Measurements from ENCODE around the gene TUBGCP2. TPM values are rescaled to one million over a fixed set of nuclear protein-coding genes. Genes with fewer than 3 reads are reported as not detected.

The TUBGCP2 gene
- total RNA-seq, 2 experiments from 2014 or later = 53.3 to 57.8 TPM

GRCh38 chr10:133318494-133319127, 9.9 kb upstream of the TUBGCP2 start:
- peak; percentile 72 for DNase-seq
- Mint-ChIP-seq H3K36me3 (no peaks in the 10 kb centered on the region), H3K4me1 (peaks cover 6% of the 10 kb centered on the region), H3K27ac (no peak overlapping the region), H3K27me3 (peaks cover 12% of the 10 kb centered on the region), H3K9me3 (no peaks in the 10 kb centered on the region), H3K4me3 (peak overlapping the region; percentile 48)

GRCh38 chr10:133316732-133317131, 8.1 kb upstream of the TUBGCP2 start:
- Mint-ChIP-seq H3K27me3 (peaks cover 12% of the 10 kb centered on the region), H3K4me3 (no peak overlapping the region), H3K9me3 (no peaks in the 10 kb centered on the region)

GRCh38 chr10:133316266-133316665, 7.6 kb upstream of the TUBGCP2 start:
- Mint-ChIP-seq H3K36me3 (peaks cover 3% of the 10 kb centered on the region), H3K27ac (no peak overlapping the region), H3K27me3 (peaks cover 12% of the 10 kb centered on the region), H3K9me3 (no peaks in the 10 kb centered on the region), H3K4me3 (no peak overlapping the region), H3K4me1 (peaks cover 6% of the 10 kb centered on the region)
- no peak for DNase-seq

More at GRCh38 chr10:133316732-133317131, 8.1 kb upstream of the TUBGCP2 start:
- H3K27ac Mint-ChIP-seq = no peak overlapping the region
- H3K36me3 Mint-ChIP-seq = peaks cover 3% of the 10 kb centered on the region
- H3K4me1 Mint-ChIP-seq = peaks cover 6% of the 10 kb centered on the region
- DNase-seq = no peak

GRCh38 chr10:133315847-133316246, 7.2 kb upstream of the TUBGCP2 start:
- no peak overlapping the region for H3K4me3 Mint-ChIP-seq
- peaks cover 3% of the 10 kb centered on the region for H3K36me3 Mint-ChIP-seq
- H3K9me3 Mint-ChIP-seq = no peaks in the 10 kb centered on the region
- peaks cover 12% of the 10 kb centered on the region for H3K27me3 Mint-ChIP-seq
- H3K4me1 Mint-ChIP-seq = peaks cover 6% of the 10 kb centered on the region
- H3K27ac Mint-ChIP-seq = no peak overlapping the region
- DNase-seq = no peak

- H3K4me1 Mint-ChIP-seq = peaks cover 6% of the 10 kb centered on the region
- H3K36me3 Mint-ChIP-seq = peaks cover 3% of the 10 kb centered on the region
- no peak overlapping the region for H3K27ac Mint-ChIP-seq
- no peak for DNase-seq
- no peak overlapping the region for H3K4me3 Mint-ChIP-seq
- H3K9me3 Mint-ChIP-seq = no peaks in the 10 kb centered on the region
- H3K27me3 Mint-ChIP-seq = peaks cover 7% of the 10 kb centered on the region
Measured at GRCh38 chr10:133314911-133315310, 6.2 kb upstream of the TUBGCP2 start.

- Mint-ChIP-seq H3K4me1 (peaks cover 3% of the 10 kb centered on the region), H3K36me3 (peaks cover 4% of the 10 kb centered on the region), H3K27me3 (no peaks in the 10 kb centered on the region), H3K27ac (no peak overlapping the region), H3K4me3 (no peak overlapping the region), H3K9me3 (no peaks in the 10 kb centered on the region)
- no peak for DNase-seq
Measured at GRCh38 chr10:133313192-133313591, 4.5 kb upstream of the TUBGCP2 start.

- Mint-ChIP-seq H3K36me3 (peaks cover 5% of the 10 kb centered on the region), H3K27ac (no peak overlapping the region), H3K4me1 (peaks cover 4% of the 10 kb centered on the region), H3K4me3 (no peak overlapping the region), H3K27me3 (no peaks in the 10 kb centered on the region), H3K9me3 (no peaks in the 10 kb centered on the region)
- no peak for DNase-seq
Measured at GRCh38 chr10:133312769-133313145, 4.1 kb upstream of the TUBGCP2 start.

GRCh38 chr10:133312016-133312768, 3.5 kb upstream of the TUBGCP2 start:
- peaks cover 10% of the 10 kb centered on the region for H3K4me1 Mint-ChIP-seq
- H3K27ac Mint-ChIP-seq = no peak overlapping the region
- no peaks in the 10 kb centered on the region for H3K27me3 Mint-ChIP-seq
- H3K36me3 Mint-ChIP-seq = peaks cover 5% of the 10 kb centered on the region
- H3K4me3 Mint-ChIP-seq = no peak overlapping the region
- no peaks in the 10 kb centered on the region for H3K9me3 Mint-ChIP-seq
- no peak for DNase-seq

- Mint-ChIP-seq H3K27me3 (no peaks in the 10 kb centered on the region), H3K4me1 (peaks cover 16% of the 10 kb centered on the region), H3K27ac (no peak overlapping the region), H3K4me3 (no peak overlapping the region), H3K9me3 (no peaks in the 10 kb centered on the region), H3K36me3 (peaks cover 5% of the 10 kb centered on the region)
- DNase-seq = no peak
Measured at GRCh38 chr10:133311570-133311969, 2.9 kb upstream of the TUBGCP2 start.

GRCh38 chr10:133310789-133311188, 2.1 kb upstream of the TUBGCP2 start:
- H3K27ac Mint-ChIP-seq = no peak overlapping the region
- no peak overlapping the region for H3K4me3 Mint-ChIP-seq
- H3K4me1 Mint-ChIP-seq = peaks cover 17% of the 10 kb centered on the region

GRCh38 chr10:133310399-133310755, 1.7 kb upstream of the TUBGCP2 start:
- Mint-ChIP-seq H3K4me3 (no peak overlapping the region), H3K36me3 (peaks cover 5% of the 10 kb centered on the region), H3K27ac (no peak overlapping the region), H3K9me3 (no peaks in the 10 kb centered on the region), H3K27me3 (no peaks in the 10 kb centered on the region), H3K4me1 (peaks cover 21% of the 10 kb centered on the region)
- DNase-seq = no peak

More at GRCh38 chr10:133310789-133311188, 2.1 kb upstream of the TUBGCP2 start:
- no peak for DNase-seq
- Mint-ChIP-seq H3K27me3 (no peaks in the 10 kb centered on the region), H3K9me3 (no peaks in the 10 kb centered on the region), H3K36me3 (peaks cover 5% of the 10 kb centered on the region)

- H3K36me3 Mint-ChIP-seq = peaks cover 5% of the 10 kb centered on the region
- H3K4me3 Mint-ChIP-seq = peak overlapping the region; percentile 77
- peaks cover 26% of the 10 kb centered on the region for H3K4me1 Mint-ChIP-seq
- peak overlapping the region; percentile 42 for H3K27ac Mint-ChIP-seq
- no peak for DNase-seq
- no peaks in the 10 kb centered on the region for H3K27me3 Mint-ChIP-seq
- no peaks in the 10 kb centered on the region for H3K9me3 Mint-ChIP-seq
Measured at GRCh38 chr10:133309720-133310398, 1.2 kb upstream of the TUBGCP2 start.

GRCh38 chr10:133309100-133309719, 538 bp upstream of the TUBGCP2 start:
- DNase-seq = peak; percentile 89
- peak overlapping the region; percentile 80 for H3K27ac Mint-ChIP-seq
- H3K4me1 Mint-ChIP-seq = peaks cover 27% of the 10 kb centered on the region
- H3K4me3 Mint-ChIP-seq = peak overlapping the region; percentile 77
- peaks cover 5% of the 10 kb centered on the region for H3K36me3 Mint-ChIP-seq
- no peaks in the 10 kb centered on the region for H3K9me3 Mint-ChIP-seq
- H3K27me3 Mint-ChIP-seq = no peaks in the 10 kb centered on the region

- peak; percentile 81 for DNase-seq
- H3K4me1 Mint-ChIP-seq = peaks cover 28% of the 10 kb centered on the region
- no peaks in the 10 kb centered on the region for H3K9me3 Mint-ChIP-seq
- H3K36me3 Mint-ChIP-seq = peaks cover 5% of the 10 kb centered on the region
- no peaks in the 10 kb centered on the region for H3K27me3 Mint-ChIP-seq
- H3K27ac Mint-ChIP-seq = peak overlapping the region; percentile 98
- peak overlapping the region; percentile 97 for H3K4me3 Mint-ChIP-seq
Measured at GRCh38 chr10:133307776-133308420, 774 bp downstream of the TUBGCP2 start.
